HepG2 (cell line): ENCODE measurements around the gene LRP5.

Source experiments
- ATM ChIP-seq: fragments of 450-650 bp; IDR thresholded peaks from 2 replicates; pipeline ENCODE4 v1.7.1; 2017; ENCODE audit warnings: mild to moderate bottlenecking, borderline replicate concordance
- HMG20B ChIP-seq: conservative IDR thresholded peaks from 2 replicates; pipeline ENCODE4 v1.6.1; 2016; ENCODE audit warnings: missing genetic modification reagents, missing compliant biosample characterization
- ZNF572 ChIP-seq: sonication (generic); formaldehyde crosslinking; IDR thresholded peaks from 2 replicates; pipeline ENCODE4 v1.5.1; 2020; ENCODE audit warnings: mild to moderate bottlenecking, missing genetic modification reagents
- ZNF780A ChIP-seq: sonication (generic); formaldehyde crosslinking; IDR thresholded peaks from 2 replicates; pipeline ENCODE4 v1.8.0; 2022; ENCODE audit warnings: mild to moderate bottlenecking, missing genetic modification reagents, moderate library complexity
- TF ChIP-seq, protein P1 (sequence below): sonication (generic); formaldehyde crosslinking; IDR thresholded peaks from 2 replicates; pipeline ENCODE4 v1.5.0; 2020; ENCODE audit warnings: mild to moderate bottlenecking, missing genetic modification reagents, moderate library complexity
- TF ChIP-seq, protein P2 (sequence below): sonication (generic); formaldehyde crosslinking; IDR thresholded peaks from 2 replicates; pipeline ENCODE4 v1.4.0; 2020; ENCODE audit warnings: missing genetic modification reagents

DNA sequence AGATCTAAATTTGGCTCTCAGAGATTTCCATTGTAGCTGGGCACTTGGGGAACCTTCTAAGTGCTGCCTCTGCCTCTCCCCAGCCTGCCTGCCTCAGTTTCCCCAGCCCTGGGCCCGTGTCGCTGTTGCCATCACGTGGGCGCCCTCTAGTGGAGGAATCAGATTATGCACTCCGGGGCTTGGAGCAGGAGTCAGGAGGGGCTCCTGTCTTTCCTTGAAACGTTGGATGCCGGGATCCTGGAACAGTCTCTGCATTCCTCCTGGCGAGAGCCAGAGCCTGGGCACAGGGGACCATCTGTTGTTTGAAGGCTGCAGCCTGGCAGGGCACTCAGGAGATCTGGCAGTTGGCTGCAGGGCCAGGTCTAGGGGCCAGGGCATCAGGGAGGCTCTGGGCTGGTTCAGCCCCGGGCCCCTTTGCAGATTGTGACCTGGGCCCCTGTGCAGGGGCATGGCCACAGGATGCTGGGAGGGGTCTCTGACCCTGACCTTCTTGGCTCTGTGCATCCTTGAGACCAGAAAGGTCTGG, 71.6 kb downstream of the LRP5 start:
- TF ChIP-seq, protein P1, sequence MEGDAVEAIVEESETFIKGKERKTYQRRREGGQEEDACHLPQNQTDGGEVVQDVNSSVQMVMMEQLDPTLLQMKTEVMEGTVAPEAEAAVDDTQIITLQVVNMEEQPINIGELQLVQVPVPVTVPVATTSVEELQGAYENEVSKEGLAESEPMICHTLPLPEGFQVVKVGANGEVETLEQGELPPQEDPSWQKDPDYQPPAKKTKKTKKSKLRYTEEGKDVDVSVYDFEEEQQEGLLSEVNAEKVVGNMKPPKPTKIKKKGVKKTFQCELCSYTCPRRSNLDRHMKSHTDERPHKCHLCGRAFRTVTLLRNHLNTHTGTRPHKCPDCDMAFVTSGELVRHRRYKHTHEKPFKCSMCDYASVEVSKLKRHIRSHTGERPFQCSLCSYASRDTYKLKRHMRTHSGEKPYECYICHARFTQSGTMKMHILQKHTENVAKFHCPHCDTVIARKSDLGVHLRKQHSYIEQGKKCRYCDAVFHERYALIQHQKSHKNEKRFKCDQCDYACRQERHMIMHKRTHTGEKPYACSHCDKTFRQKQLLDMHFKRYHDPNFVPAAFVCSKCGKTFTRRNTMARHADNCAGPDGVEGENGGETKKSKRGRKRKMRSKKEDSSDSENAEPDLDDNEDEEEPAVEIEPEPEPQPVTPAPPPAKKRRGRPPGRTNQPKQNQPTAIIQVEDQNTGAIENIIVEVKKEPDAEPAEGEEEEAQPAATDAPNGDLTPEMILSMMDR (CRISPR knock-in tag) = peak; percentile 89
- no peak for TF ChIP-seq ATM
- no peak for TF ChIP-seq ZNF572
- no peak for TF ChIP-seq HMG20B (CRISPR knock-in tag)
- no peak for TF ChIP-seq ZNF780A (CRISPR knock-in tag)
- TF ChIP-seq, protein P2, sequence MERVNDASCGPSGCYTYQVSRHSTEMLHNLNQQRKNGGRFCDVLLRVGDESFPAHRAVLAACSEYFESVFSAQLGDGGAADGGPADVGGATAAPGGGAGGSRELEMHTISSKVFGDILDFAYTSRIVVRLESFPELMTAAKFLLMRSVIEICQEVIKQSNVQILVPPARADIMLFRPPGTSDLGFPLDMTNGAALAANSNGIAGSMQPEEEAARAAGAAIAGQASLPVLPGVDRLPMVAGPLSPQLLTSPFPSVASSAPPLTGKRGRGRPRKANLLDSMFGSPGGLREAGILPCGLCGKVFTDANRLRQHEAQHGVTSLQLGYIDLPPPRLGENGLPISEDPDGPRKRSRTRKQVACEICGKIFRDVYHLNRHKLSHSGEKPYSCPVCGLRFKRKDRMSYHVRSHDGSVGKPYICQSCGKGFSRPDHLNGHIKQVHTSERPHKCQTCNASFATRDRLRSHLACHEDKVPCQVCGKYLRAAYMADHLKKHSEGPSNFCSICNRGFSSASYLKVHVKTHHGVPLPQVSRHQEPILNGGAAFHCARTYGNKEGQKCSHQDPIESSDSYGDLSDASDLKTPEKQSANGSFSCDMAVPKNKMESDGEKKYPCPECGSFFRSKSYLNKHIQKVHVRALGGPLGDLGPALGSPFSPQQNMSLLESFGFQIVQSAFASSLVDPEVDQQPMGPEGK (CRISPR knock-in tag) = no peak
